H1 (cell line): ENCODE results near the gene SLC25A21. TPM values are rescaled to one million over a fixed set of nuclear protein-coding genes. Genes with fewer than 3 reads are reported as not detected.

Experiments
- ATF3 ChIP-seq: IDR thresholded peaks from 2 replicates; pipeline ENCODE4 v1.6.1; 2011; ENCODE audit warnings: low read depth, mild to moderate bottlenecking, low read length; ENCODE audit not compliant: insufficient read depth
- CTCF ChIP-seq, 3 experiments: IDR thresholded peaks; 1 replicate in 2 of 3; 2 replicates in 1 of 3; pipeline versions ENCODE4 v1.5.1 to v1.6.1; 2011; ENCODE audit warnings: low read length in 3 of 3, mild to moderate bottlenecking in 3 of 3, inconsistent platforms in 2 of 3, low read depth in 1 of 3, moderate library complexity in 1 of 3; ENCODE audit not compliant: insufficient read depth in 1 of 3; ENCODE audit errors: control extremely low read depth in 1 of 3
- polyA plus RNA-seq, 7 experiments: library from polyadenylated mRNA; depleted of rRNA in 3 of 7; stranded (reverse) in 5 of 7; unstranded in 2 of 7; fragments of >200 nt in 5 of 7; fragments of 200-250 nt in 2 of 7; gene quantifications; 1 replicate in 5 of 7; 2 replicates in 1 of 7; 4 replicates in 1 of 7; pipeline versions ENCODE4 v1.2.1 to v1.2.3, GENCODE V29; 2011 to 2013; ENCODE audit warnings: missing spikeins in 2 of 7, mixed read lengths in 2 of 7
- total RNA-seq: library from RNA; stranded (reverse); fragmentation: NEBNext Ultra II Directional; extraction: Animal tissue kit (Norgen Biotek cat#: 25700); gene quantifications from 2 replicates; pipeline ENCODE4 v1.2.1, GENCODE V29; 2021

The SLC25A21 gene
- total and polyA plus RNA-seq, 2 of the 8 experiments (the other 6 are each of a cell fraction or from before 2014, with no cell fraction given), result 6.9 to 15.7 TPM

GRCh38 chr14:37202265-37202664 lies 29.9 kb upstream of the SLC25A21 start (continued):
- TF ChIP-seq CTCF (IDR thresholded peaks at IDR 0.05; ENCODE audit: control extremely low read depth in 1 of 3, insufficient read depth in 1 of 3, low read depth in 1 of 3, low read length in 3 of 3) (no peak), ATF3 (no peak)
- TF ChIP-seq, all 59 proteins: peak for 0
